ENCODE data around the gene MYL6.

GRCh38 chr12:56116267-56117081 is 41.7 kb upstream of the MYL6 start, which contains the start of gene RPL41:
- no peak for TF ChIP-seq CTCF (IDR thresholded peaks at IDR 0.05; ENCODE audit: low read length)
- no peak for TF ChIP-seq EZH2 (optimal IDR thresholded peaks at IDR 0.05; ENCODE audit: low read depth, low read length)
